Stimulated activated naive B cell treated with anti-CD40 and anti-IgM and Interleukin-4, amounts not matched to agents 10 μg/mL and 1 μg/mL and 100 μg/mL, for 72 hours (primary cell): ENCODE data around the gene VAV2.

ENCODE experiments used
- ATAC-seq, 2 donors: fragments of 150-1000 bp; cut with Tn5 transposase; replicated peaks; 2 replicates each; pipeline ENCODE4 v1.10.0; 2021; ENCODE audit warnings: moderate library complexity in 1 of 2
- DNase-seq: peaks from one replicate; pipeline ENCODE4 v3.0.0; 2021
- H3K27ac Mint-ChIP-seq: one replicate; pipeline ENCODE4 v1.8.0; 2022; ENCODE audit warnings: mild to moderate bottlenecking, mixed read lengths
- H3K27me3 Mint-ChIP-seq, 2 donors: one replicate each; pipeline ENCODE4 v1.8.0; 2022; ENCODE audit warnings: mixed read lengths in 2 of 2
- H3K36me3 Mint-ChIP-seq, 2 donors: one replicate each; pipeline ENCODE4 v1.8.0; 2022; ENCODE audit warnings: mixed read lengths in 2 of 2, mild to moderate bottlenecking in 1 of 2
- H3K4me1 Mint-ChIP-seq, 2 donors: one replicate each; pipeline ENCODE4 v1.8.0; 2022; ENCODE audit warnings: mixed read lengths in 2 of 2, mild to moderate bottlenecking in 1 of 2
- H3K4me3 Mint-ChIP-seq, 2 donors: one replicate each; pipeline ENCODE4 v1.8.0; 2022; ENCODE audit warnings: mild to moderate bottlenecking in 2 of 2, mixed read lengths in 2 of 2, moderate library complexity in 1 of 2
- H3K9me3 Mint-ChIP-seq, 2 donors: one replicate each; pipeline ENCODE4 v1.8.0; 2022; ENCODE audit warnings: mixed read lengths in 2 of 2, mild to moderate bottlenecking in 1 of 2

VAV2 gene

GRCh38 chr9:133739408-133740280, 252.5 kb downstream of the VAV2 start:
- H3K4me3 Mint-ChIP-seq, result no peak overlapping the region
- H3K4me1 Mint-ChIP-seq, result peaks cover 17 to 31% of the 10 kb centered on the region in 2 donors
- no peaks in the 10 kb centered on the region for H3K36me3 Mint-ChIP-seq
- H3K9me3 Mint-ChIP-seq, result no peaks in the 10 kb centered on the region
- ATAC-seq (no peak), DNase-seq (no peak)
- peaks cover 11 to 36% of the 10 kb centered on the region in 2 donors for H3K27me3 Mint-ChIP-seq
- no peak overlapping the region for H3K27ac Mint-ChIP-seq

GRCh38 chr9:133738640-133739225, 253.4 kb downstream of the VAV2 start:
- Mint-ChIP-seq H3K36me3 (no peaks in the 10 kb centered on the region), H3K27ac (no peak overlapping the region), H3K9me3 (no peaks in the 10 kb centered on the region), H3K4me3 (peak overlapping the region; percentile 53 to 78), H3K4me1 (peaks cover 21 to 40% of the 10 kb centered on the region in 2 donors), H3K27me3 (peaks cover 15 to 36% of the 10 kb centered on the region in 2 donors)
- DNase-seq (no peak), ATAC-seq (no peak)

DNA sequence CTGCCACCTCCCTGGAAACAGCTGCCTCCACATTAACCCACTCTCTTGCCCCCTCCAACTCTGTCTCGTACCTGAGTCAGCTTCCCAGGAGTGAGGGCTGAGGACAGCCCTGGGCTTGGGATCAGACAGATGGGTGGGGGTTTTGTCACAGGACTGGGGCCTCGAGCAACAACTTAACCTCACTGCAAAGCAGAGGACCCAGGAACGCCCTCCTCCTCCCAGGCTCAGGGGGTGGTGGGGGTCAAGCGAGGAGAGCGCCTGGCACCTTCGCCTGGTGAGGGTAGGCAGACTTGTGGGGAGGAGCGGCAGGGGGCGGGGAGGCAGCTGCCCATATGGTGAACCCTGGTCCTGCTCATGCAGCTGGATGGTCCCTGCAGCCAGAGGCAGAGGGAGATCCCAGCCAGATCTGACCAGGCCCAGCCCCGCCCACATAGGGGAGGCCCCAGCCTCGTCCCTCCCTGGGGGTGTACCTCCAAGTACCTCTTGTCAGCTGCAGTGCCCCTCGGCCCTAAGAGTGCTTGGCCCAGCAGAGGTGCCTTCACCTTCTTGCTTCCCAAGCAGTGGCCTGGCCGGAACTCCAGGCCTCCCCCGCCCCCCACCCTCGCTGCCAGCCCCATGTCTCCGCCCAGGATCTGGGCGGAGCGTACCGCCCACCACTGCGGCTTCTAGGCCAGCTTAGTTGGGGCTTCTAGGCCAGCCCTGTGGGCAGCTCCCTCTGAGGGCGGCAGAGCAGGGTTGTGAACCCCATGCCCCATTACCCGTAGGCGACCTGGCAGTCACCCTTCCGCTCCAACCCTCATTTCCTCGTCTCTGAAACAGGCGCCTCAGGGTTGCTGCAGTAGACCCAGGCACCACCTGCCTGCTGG, 254.1 kb downstream of the VAV2 start, which contains the start of gene SARDH:
Gene SARDH, minus strand, starts transcription at position 579 of the 866 bp plus-strand sequence. CDS start 4,179 bp downstream, outside the sequence.
- DNase-seq, result peak; percentile 40
- H3K4me3 Mint-ChIP-seq, result peak within 1 kb of the TSS; percentile 53 to 78
- ATAC-seq, result peak; percentile 58 to 61

GRCh38 chr9:133737071-133737773, 254.9 kb downstream of the VAV2 start:
- peaks cover 23 to 47% of the 10 kb centered on the region in 2 donors for H3K4me1 Mint-ChIP-seq
- H3K27me3 Mint-ChIP-seq, result peaks cover 21 to 48% of the 10 kb centered on the region in 2 donors
- no peak overlapping the region for H3K4me3 Mint-ChIP-seq
- ATAC-seq (no peak), DNase-seq (no peak)
- H3K36me3 Mint-ChIP-seq, result no peaks in the 10 kb centered on the region
- H3K27ac Mint-ChIP-seq, result no peak overlapping the region
- no peaks in the 10 kb centered on the region for H3K9me3 Mint-ChIP-seq

More for the DNA sequence above, 254.1 kb downstream of the VAV2 start, which contains the start of gene SARDH:
- Mint-ChIP-seq H3K4me1 (peaks cover 21 to 47% of the 10 kb centered on the region in 2 donors), H3K9me3 (no peaks in the 10 kb centered on the region), H3K36me3 (no peaks in the 10 kb centered on the region), H3K27me3 (peaks cover 15 to 40% of the 10 kb centered on the region in 2 donors), H3K27ac (no peak within 1 kb of the TSS)

DNA sequence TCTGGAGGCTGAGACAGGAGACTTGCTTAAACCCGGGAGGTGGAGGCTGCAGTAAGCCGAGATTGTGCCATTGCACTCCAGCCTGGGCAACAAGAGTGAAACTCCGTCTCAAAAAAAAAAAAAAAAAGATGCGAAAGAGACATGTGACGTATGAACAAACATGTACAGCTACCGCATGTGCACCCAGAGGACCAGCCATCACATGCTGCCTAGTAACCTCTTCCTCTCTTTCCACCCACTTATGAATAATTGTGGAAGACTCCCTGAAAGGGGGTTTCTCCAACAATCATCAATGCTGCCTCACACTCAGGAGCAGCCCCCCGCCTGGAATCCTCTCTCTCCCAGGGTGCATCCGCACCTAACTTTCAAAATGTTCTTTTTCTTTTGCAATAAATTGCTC, 256.2 kb downstream of the VAV2 start:
- ATAC-seq (peak; percentile 38 to 44), DNase-seq (no peak)
- H3K9me3 Mint-ChIP-seq, result no peaks in the 10 kb centered on the region
- peaks cover 23 to 47% of the 10 kb centered on the region in 2 donors for H3K4me1 Mint-ChIP-seq
- H3K27ac Mint-ChIP-seq, result no peak overlapping the region
- H3K27me3 Mint-ChIP-seq, result peaks cover 17 to 49% of the 10 kb centered on the region in 2 donors
- H3K36me3 Mint-ChIP-seq, result no peaks in the 10 kb centered on the region
- H3K4me3 Mint-ChIP-seq, result peak overlapping the region in 1 of 2 donors; percentile 14

- ATAC-seq, result peak; percentile 71 to 72
Measured at GRCh38 chr9:133735415-133735775, 256.7 kb downstream of the VAV2 start.

DNA sequence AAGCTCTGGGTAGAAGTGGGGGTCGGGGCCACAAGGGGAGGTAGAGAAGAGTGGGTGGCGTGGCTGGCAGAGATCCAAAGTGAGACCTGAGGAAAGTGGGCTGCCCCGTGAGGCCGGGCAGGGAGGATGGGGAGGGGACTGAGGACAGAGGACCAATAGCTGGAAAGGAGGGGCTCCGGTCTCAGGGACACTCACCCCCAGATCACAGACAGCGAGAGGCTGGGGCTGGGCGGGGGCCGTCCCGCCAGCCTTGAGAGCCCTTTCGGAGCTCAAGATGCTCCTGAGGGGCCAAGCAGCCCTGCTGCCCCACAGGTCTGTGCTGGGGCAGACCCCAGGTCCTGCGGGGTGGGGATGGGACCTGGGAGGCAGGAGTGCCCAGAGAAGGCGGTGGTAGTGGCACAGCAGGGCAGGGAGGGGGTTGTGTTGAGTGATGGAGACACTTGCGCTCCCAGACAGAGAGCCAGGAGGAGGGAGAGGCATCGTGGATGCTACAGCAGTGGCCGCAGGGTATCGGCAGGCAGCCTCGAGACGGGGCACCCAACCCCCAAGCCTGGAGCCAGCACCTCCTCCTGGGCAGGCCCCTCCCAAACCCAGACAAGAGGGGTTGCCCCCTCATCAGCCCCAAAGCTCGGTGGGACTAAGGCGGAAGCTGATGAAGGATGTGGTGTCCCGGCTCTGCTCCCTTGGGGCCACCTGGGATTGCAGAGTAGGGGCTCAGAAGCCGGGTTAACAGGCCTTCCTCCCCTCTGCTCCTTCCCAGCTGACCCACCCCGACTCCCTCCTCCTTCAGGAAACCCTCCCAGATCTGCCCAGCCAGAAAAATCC, 257.3 kb downstream of the VAV2 start:
- DNase-seq (no peak), ATAC-seq (peak; percentile 45 to 48)
- peak overlapping the region; percentile 68 for H3K27ac Mint-ChIP-seq
- peaks cover 14 to 50% of the 10 kb centered on the region in 2 donors for H3K27me3 Mint-ChIP-seq
- H3K4me1 Mint-ChIP-seq, result peaks cover 23 to 47% of the 10 kb centered on the region in 2 donors
- no peaks in the 10 kb centered on the region for H3K9me3 Mint-ChIP-seq
- H3K4me3 Mint-ChIP-seq, result peak overlapping the region; percentile 31 to 34
- no peaks in the 10 kb centered on the region for H3K36me3 Mint-ChIP-seq

More at GRCh38 chr9:133735415-133735775, 256.7 kb downstream of the VAV2 start:
- H3K27me3 Mint-ChIP-seq, result peaks cover 14 to 47% of the 10 kb centered on the region in 2 donors
- peaks cover 23 to 47% of the 10 kb centered on the region in 2 donors for H3K4me1 Mint-ChIP-seq
- peak overlapping the region; percentile 31 to 34 for H3K4me3 Mint-ChIP-seq
- H3K27ac Mint-ChIP-seq, result peak overlapping the region; percentile 68
- H3K36me3 Mint-ChIP-seq, result no peaks in the 10 kb centered on the region
- DNase-seq, result no peak
- H3K9me3 Mint-ChIP-seq, result no peaks in the 10 kb centered on the region

DNA sequence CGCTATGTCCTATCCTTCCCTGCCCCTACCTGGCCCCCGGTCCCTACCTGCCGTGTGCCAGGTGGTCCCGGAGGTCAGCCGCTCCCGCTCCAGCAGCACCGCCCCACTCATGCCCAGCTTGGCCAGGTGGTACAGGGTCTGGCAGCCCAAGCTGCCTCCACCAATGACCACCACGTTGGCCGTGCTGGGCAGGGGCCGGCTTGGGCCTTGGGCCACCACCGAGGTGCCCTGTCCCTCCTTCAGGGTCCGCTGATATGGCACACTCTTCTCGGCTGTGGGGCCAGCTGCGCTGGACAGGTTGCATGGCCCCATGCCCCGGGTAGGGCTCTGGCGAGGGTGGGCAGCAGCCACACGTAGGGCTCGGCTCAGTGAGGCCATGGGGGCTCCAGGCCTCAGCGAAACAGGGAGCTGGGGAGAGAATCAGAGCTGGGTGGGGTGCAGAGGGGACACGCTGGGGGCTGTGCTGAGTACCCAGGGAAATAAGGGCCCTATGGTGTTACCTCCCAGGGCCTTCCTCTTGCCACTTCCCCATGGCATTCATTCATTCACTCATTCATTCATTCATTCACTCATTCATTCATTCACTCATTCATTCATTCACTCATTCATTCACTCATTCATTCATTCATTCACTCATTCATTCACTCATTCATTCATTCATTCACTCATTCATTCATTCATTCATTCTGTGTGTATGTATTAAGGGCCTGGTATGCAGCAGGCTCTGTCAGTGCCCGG, 258.2 kb downstream of the VAV2 start:
- DNase-seq (no peak), ATAC-seq (no peak)
- Mint-ChIP-seq H3K27ac (no peak overlapping the region), H3K4me1 (peaks cover 23 to 47% of the 10 kb centered on the region in 2 donors), H3K27me3 (peaks cover 16 to 49% of the 10 kb centered on the region in 2 donors), H3K4me3 (no peak overlapping the region), H3K36me3 (no peaks in the 10 kb centered on the region), H3K9me3 (no peaks in the 10 kb centered on the region)

DNA sequence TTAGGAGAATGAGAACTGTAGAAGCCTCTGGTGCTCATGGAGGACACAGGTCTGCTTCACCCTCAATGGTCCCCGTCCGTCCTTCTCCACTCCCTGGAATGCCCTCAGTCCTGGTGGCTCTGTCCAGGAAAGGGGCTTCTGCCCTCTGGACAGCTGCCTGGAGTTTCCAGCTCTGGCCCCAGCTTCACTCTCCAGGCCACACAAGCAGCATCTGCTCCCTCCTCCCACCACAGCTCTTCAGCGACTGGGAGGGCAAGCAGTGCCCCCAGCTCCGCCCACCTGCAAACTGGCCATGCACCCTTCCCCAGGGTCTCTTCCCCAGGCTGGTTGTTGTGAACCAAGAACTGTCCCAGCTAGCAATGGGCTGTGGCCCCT, 258.7 kb downstream of the VAV2 start:
- H3K27me3 Mint-ChIP-seq, result peaks cover 22 to 54% of the 10 kb centered on the region in 2 donors
- no peak for DNase-seq
- H3K9me3 Mint-ChIP-seq, result no peaks in the 10 kb centered on the region
- no peaks in the 10 kb centered on the region for H3K36me3 Mint-ChIP-seq
- peak overlapping the region; percentile 59 for H3K27ac Mint-ChIP-seq
- ATAC-seq, result no peak
- H3K4me1 Mint-ChIP-seq, result peaks cover 23 to 43% of the 10 kb centered on the region in 2 donors
- no peak overlapping the region for H3K4me3 Mint-ChIP-seq

DNA sequence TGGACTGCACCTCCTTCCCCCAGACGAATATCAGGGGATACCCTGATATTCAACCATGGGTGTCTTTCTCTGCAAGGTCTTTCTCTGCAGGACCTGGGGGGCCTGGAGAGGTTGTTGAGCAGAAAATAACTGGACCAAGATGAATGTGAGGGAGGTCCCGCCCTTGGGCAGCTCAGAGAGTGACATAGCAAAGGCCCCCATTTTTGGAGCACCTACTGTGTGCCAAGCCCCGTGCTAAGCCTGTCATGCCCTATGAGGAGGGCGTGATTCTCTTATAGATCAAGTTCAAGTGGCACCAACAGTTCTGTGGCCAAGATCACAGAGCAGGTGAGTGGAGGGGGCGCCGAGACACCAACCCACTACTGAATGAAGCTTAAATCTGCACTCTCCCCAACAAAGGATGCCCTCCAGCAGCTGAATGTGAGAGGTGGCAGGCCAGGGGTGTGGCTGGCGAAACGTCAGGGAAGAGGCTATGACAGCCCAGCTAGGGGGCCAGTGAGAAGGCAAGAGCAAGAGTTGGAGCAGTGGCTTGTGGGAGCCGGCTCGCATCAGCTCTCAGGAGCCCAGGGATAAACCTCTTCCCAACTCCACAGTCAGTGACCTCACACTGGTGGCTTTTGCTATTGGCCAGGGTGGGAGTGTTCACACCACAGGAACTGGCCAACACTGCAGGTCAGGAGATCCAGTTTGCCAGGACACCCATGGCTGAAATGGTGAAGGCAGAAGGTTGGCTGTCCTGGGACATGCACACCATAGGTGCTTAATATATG, 259.3 kb downstream of the VAV2 start:
- no peaks in the 10 kb centered on the region for H3K9me3 Mint-ChIP-seq
- H3K36me3 Mint-ChIP-seq, result no peaks in the 10 kb centered on the region
- DNase-seq, result no peak
- no peak for ATAC-seq
- H3K4me1 Mint-ChIP-seq, result peaks cover 22 to 38% of the 10 kb centered on the region in 2 donors
- no peak overlapping the region for H3K4me3 Mint-ChIP-seq
- no peak overlapping the region for H3K27ac Mint-ChIP-seq
- peaks cover 28 to 59% of the 10 kb centered on the region in 2 donors for H3K27me3 Mint-ChIP-seq

GRCh38 chr9:133731876-133732638, 260.1 kb downstream of the VAV2 start:
- Mint-ChIP-seq H3K27ac (no peak overlapping the region), H3K4me1 (peaks cover 18 to 36% of the 10 kb centered on the region in 2 donors), H3K36me3 (no peaks in the 10 kb centered on the region), H3K27me3 (peaks cover 29 to 57% of the 10 kb centered on the region in 2 donors), H3K9me3 (no peaks in the 10 kb centered on the region), H3K4me3 (no peak overlapping the region)
- DNase-seq, result no peak
- no peak for ATAC-seq
